GM12864 (cell line): ENCODE measurements around the gene RTN4RL2.

Experiments used
- DNase-seq: peaks from one replicate; pipeline ENCODE4 v3.0.0-alpha.2; 2011; ENCODE audit warnings: low read depth
- H3K4me3 ChIP-seq: 2 replicates; pipeline ENCODE4 v1.5.1; 2011; ENCODE audit warnings: mild to moderate bottlenecking, low read depth, low read length, control low read depth
- CTCF ChIP-seq: IDR thresholded peaks from 2 replicates; pipeline ENCODE4 v1.5.1; 2011; ENCODE audit warnings: low read depth, mild to moderate bottlenecking, moderate library complexity, low read length, control low read depth, inconsistent platforms; ENCODE audit errors: missing control alignments

RTN4RL2 gene

GRCh38 chr11:57515332-57516060 lies 55.2 kb downstream of the RTN4RL2 start, which contains the start of gene SLC43A1:
SLC43A1 (minus strand) TSS chr11:57515702; CDS start chr11:57514111, 1,591 bp downstream.
- peak within 1 kb of the TSS; percentile 89 for H3K4me3 ChIP-seq
- no peak for DNase-seq
- no peak for TF ChIP-seq CTCF

GRCh38 chr11:57516061-57516443 lies 55.7 kb downstream of the RTN4RL2 start:
- no peak for TF ChIP-seq CTCF
- H3K4me3 ChIP-seq = peak overlapping the region; percentile 89
- DNase-seq = no peak

- no peak for DNase-seq
- H3K4me3 ChIP-seq = no peak overlapping the region
- no peak for TF ChIP-seq CTCF
Observed at GRCh38 chr11:57521116-57521515, 60.8 kb downstream of the RTN4RL2 start.

- TF ChIP-seq CTCF = no peak
- no peak for DNase-seq
- no peak overlapping the region for H3K4me3 ChIP-seq
Observed at GRCh38 chr11:57523419-57523818, 63.1 kb downstream of the RTN4RL2 start.
